Suprapubic skin (tissue), 4 donors: ENCODE data around the gene SMARCA4. TPM values are rescaled to one million over a fixed set of nuclear protein-coding genes. Genes with fewer than 3 reads are reported as not detected.

Experiments used
- DNase-seq, 2 donors: peaks; one replicate each; pipeline ENCODE4 v3.0.0-alpha.2; 2019; ENCODE audit warnings: low spot score in 2 of 2
- H3K27ac ChIP-seq: fragments of 200-600 bp; sonication (generic); one replicate; pipeline ENCODE4 v1.5.1; 2019
- H3K27me3 ChIP-seq: fragments of 200-600 bp; sonication (generic); one replicate; pipeline ENCODE4 v1.5.1; 2019
- H3K36me3 ChIP-seq: fragments of 200-600 bp; sonication (generic); one replicate; pipeline ENCODE4 v1.5.1; 2019
- H3K4me1 ChIP-seq: fragments of 200-600 bp; sonication (generic); one replicate; pipeline ENCODE4 v1.5.1; 2019
- H3K4me3 ChIP-seq: fragments of 200-600 bp; sonication (generic); one replicate; pipeline ENCODE4 v1.5.1; 2019; ENCODE audit warnings: mild to moderate bottlenecking
- H3K9me3 ChIP-seq: fragments of 200-600 bp; sonication (generic); one replicate; pipeline ENCODE4 v1.5.1; 2019
- EP300 ChIP-seq: sonication (generic); formaldehyde crosslinking; IDR thresholded peaks from one replicate; pipeline ENCODE4 v1.6.1; 2017; ENCODE audit warnings: antibody characterized with exemption
- POLR2A ChIP-seq, 2 donors: fragments of 450-650 bp; IDR thresholded peaks; one replicate each; pipeline ENCODE4 v1.6.1; 2017; ENCODE audit warnings: antibody characterized with exemption in 2 of 2, mild to moderate bottlenecking in 2 of 2, moderate library complexity in 2 of 2
- POLR2AphosphoS5 ChIP-seq, 3 donors: sonication (generic); formaldehyde crosslinking; IDR thresholded peaks; one replicate each; pipeline ENCODE4 v1.6.1; 2017; ENCODE audit warnings: antibody characterized with exemption in 3 of 3
- WGBS: methylation state at CpG from one replicate; pipeline ENCODE4 v1.1.5; 2018; 5-methylcytosine and 5-hydroxymethylcytosine counted together
- total RNA-seq, 4 donors: library from RNA; depleted of rRNA; stranded (reverse); fragments of >200 nt; gene quantifications; one replicate each; pipeline ENCODE4 v1.1.0, GENCODE V29; 2016
- TF ChIP-seq, protein P1 (sequence below), 2 donors: fragments of 200-600 bp in 1 of 2; fragments of 450-650 bp in 1 of 2; sonication (generic) in 1 of 2; IDR thresholded peaks; one replicate each; pipeline ENCODE4 v1.5.1; 2016 to 2019; ENCODE audit warnings: antibody characterized with exemption in 2 of 2, mild to moderate bottlenecking in 1 of 2, moderate library complexity in 1 of 2

Gene SMARCA4
- total RNA-seq, 4 donors from 2014 or later = 85.2 to 142 (median 101) TPM

DNA sequence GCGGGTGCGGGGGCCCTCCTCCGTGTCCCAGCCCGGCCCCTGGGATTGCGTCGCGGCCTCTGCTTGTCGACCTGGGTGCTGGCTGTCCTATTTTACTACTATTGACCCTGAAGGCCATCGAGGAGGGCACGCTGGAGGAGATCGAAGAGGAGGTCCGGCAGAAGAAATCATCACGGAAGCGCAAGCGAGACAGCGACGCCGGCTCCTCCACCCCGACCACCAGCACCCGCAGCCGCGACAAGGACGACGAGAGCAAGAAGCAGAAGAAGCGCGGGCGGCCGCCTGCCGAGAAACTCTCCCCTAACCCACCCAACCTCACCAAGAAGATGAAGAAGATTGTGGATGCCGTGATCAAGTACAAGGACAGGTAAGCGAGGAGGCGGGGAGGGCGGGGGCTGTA is 80.4 kb downstream of the SMARCA4 start:
- H3K4me3 ChIP-seq = no peak overlapping the region
- WGBS = 97% methylated on average over 33 of the region's 33 CpGs
- H3K4me1 ChIP-seq = peaks cover 3% of the 10 kb centered on the region
- H3K9me3 ChIP-seq = no peaks in the 10 kb centered on the region
- DNase-seq = no peak
- H3K27me3 ChIP-seq = no peaks in the 10 kb centered on the region
- H3K27ac ChIP-seq = no peak overlapping the region
- TF ChIP-seq EP300 = no peak
- TF ChIP-seq POLR2AphosphoS5 (IDR thresholded peaks at IDR 0.05) = no peak
- no peak for TF ChIP-seq POLR2A (IDR thresholded peaks at IDR 0.05)
- peaks cover 69% of the 10 kb centered on the region for H3K36me3 ChIP-seq

DNA sequence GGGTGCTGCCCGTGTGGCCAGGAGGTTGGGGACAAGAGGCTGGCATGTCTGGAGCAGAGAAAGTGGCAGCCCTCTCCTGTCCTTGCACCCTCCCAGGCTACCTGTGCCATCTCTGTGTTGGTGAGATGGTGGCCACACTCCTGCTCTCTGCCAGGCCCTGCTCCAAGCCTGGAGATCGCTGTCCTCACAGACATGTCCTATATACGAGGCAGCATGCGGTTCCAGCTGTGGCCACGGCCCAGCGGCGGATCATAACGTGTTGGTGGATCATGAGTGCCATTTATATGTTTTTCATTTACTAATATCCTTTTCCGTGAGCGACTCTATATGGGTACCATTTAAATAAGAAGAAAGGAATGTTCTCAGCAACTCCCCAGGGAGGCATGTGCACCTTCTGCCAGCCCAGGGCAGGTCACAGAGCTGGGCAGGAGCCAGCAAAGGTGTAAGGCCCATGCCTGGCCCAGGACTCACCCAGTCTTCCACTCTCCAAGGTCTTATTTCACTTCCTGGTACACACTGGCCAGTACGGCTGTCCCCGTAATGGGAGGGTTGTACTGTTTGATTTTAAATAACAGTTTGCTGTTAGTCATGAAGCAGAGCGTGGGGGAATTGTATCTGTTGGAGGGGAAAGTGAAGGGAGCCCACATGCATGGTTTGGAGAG is 81.3 kb downstream of the SMARCA4 start:
- Histone ChIP-seq H3K4me1 (no peaks in the 10 kb centered on the region), H3K36me3 (peaks cover 62% of the 10 kb centered on the region), H3K9me3 (no peaks in the 10 kb centered on the region), H3K27ac (no peak overlapping the region), H3K27me3 (no peaks in the 10 kb centered on the region), H3K4me3 (no peak overlapping the region)
- WGBS = 88% methylated on average over 11 of the region's 13 CpGs
- no peak for DNase-seq
- TF ChIP-seq POLR2AphosphoS5 (IDR thresholded peaks at IDR 0.05) = no peak
- TF ChIP-seq EP300 = no peak
- TF ChIP-seq, protein P1, sequence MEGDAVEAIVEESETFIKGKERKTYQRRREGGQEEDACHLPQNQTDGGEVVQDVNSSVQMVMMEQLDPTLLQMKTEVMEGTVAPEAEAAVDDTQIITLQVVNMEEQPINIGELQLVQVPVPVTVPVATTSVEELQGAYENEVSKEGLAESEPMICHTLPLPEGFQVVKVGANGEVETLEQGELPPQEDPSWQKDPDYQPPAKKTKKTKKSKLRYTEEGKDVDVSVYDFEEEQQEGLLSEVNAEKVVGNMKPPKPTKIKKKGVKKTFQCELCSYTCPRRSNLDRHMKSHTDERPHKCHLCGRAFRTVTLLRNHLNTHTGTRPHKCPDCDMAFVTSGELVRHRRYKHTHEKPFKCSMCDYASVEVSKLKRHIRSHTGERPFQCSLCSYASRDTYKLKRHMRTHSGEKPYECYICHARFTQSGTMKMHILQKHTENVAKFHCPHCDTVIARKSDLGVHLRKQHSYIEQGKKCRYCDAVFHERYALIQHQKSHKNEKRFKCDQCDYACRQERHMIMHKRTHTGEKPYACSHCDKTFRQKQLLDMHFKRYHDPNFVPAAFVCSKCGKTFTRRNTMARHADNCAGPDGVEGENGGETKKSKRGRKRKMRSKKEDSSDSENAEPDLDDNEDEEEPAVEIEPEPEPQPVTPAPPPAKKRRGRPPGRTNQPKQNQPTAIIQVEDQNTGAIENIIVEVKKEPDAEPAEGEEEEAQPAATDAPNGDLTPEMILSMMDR (IDR thresholded peaks at IDR 0.05) = no peak

- 80% methylated on average over 10 of the region's 10 CpGs for WGBS
- Histone ChIP-seq H3K4me3 (no peak overlapping the region), H3K27me3 (no peaks in the 10 kb centered on the region), H3K4me1 (peaks cover 8% of the 10 kb centered on the region), H3K36me3 (peaks cover 45% of the 10 kb centered on the region), H3K27ac (no peak overlapping the region), H3K9me3 (no peaks in the 10 kb centered on the region)
- TF ChIP-seq POLR2AphosphoS5 (IDR thresholded peaks at IDR 0.05) (no peak), POLR2A (IDR thresholded peaks at IDR 0.05) (no peak)
- DNase-seq = no peak
Observed at GRCh38 chr19:11044431-11044830, 83.6 kb downstream of the SMARCA4 start.

- no peak overlapping the region for H3K27ac ChIP-seq
- no peaks in the 10 kb centered on the region for H3K27me3 ChIP-seq
- no peaks in the 10 kb centered on the region for H3K9me3 ChIP-seq
- peaks cover 40% of the 10 kb centered on the region for H3K36me3 ChIP-seq
- WGBS = 95% methylated on average over 4 of the region's 4 CpGs
- no peak for DNase-seq
- TF ChIP-seq POLR2A (IDR thresholded peaks at IDR 0.05) (no peak), POLR2AphosphoS5 (IDR thresholded peaks at IDR 0.05) (no peak), EP300 (no peak)
- TF ChIP-seq, protein P1 (IDR thresholded peaks at IDR 0.05) = no peak
- peaks cover 12% of the 10 kb centered on the region for H3K4me1 ChIP-seq
- H3K4me3 ChIP-seq = no peak overlapping the region
Observed at GRCh38 chr19:11045536-11045935, 84.7 kb downstream of the SMARCA4 start.

GRCh38 chr19:11046605-11047354 is 86.0 kb downstream of the SMARCA4 start:
- peaks cover 34% of the 10 kb centered on the region for H3K36me3 ChIP-seq
- no peak for DNase-seq

DNA sequence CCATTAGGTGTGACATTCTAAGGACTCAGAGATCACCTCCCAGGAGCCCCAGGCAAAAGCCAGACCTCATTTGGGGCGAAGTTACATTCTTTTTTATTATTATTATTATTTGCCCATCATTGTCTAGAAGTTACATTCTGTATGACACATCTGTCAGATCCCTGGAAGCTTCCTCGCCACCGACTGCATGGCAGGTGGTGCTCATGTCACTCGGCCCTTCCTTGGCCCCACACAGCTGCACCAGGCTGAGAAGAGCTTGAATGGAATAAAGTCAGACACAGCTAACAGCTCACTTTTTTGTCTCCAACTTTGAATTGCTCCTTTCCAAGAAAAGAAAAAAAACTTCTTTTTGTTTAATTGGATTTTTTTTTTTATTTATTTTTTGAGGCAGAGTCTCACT is 87.0 kb downstream of the SMARCA4 start:
- H3K4me3 ChIP-seq = no peak overlapping the region
- WGBS = 83% methylated on average over 4 of the region's 4 CpGs
- no peak overlapping the region for H3K27ac ChIP-seq
- peaks cover 28% of the 10 kb centered on the region for H3K36me3 ChIP-seq
- no peaks in the 10 kb centered on the region for H3K9me3 ChIP-seq
- TF ChIP-seq, protein P1 (IDR thresholded peaks at IDR 0.05) = no peak
- TF ChIP-seq POLR2A (IDR thresholded peaks at IDR 0.05) (no peak), EP300 (no peak), POLR2AphosphoS5 (IDR thresholded peaks at IDR 0.05) (no peak)
- no peak for DNase-seq
- no peaks in the 10 kb centered on the region for H3K27me3 ChIP-seq
- H3K4me1 ChIP-seq = peaks cover 12% of the 10 kb centered on the region

More at GRCh38 chr19:11046605-11047354, 86.0 kb downstream of the SMARCA4 start:
- TF ChIP-seq, protein P1 (IDR thresholded peaks at IDR 0.05) = no peak
- TF ChIP-seq POLR2AphosphoS5 (IDR thresholded peaks at IDR 0.05) = no peak
- no peak for TF ChIP-seq POLR2A (IDR thresholded peaks at IDR 0.05)
- no peak for TF ChIP-seq EP300
- 92% methylated on average over 14 of the region's 14 CpGs for WGBS
- H3K4me1 ChIP-seq = peaks cover 12% of the 10 kb centered on the region
- no peak overlapping the region for H3K4me3 ChIP-seq
- no peaks in the 10 kb centered on the region for H3K9me3 ChIP-seq
- no peaks in the 10 kb centered on the region for H3K27me3 ChIP-seq
- no peak overlapping the region for H3K27ac ChIP-seq
